ENCODE results near the gene RO60.
"Not testable (repeated sequence)": the region's sequence is repeated elsewhere in the genome, so short reads cannot be mapped to it uniquely, and the experiment has no call there.

RO60 gene

GRCh38 chr1:193059282-193060114 lies at the start of gene RO60, which contains the start of gene UCHL5:
Gene RO60, plus strand, starts transcription at chr1:193059612. Its CDS starts 9,443 bp downstream, at chr1:193069055.
Gene UCHL5, minus strand, starts transcription at chr1:193059360. Its CDS starts 100 bp downstream, at chr1:193059260.
- peak; percentile 86 to 90 for DNase-seq (ENCODE audit: low read depth in 2 of 2)

GRCh38 chr1:193011406-193011805 lies 48.0 kb upstream of the RO60 start:
- no peak for DNase-seq (ENCODE audit: low read depth in 2 of 2)

- DNase-seq (ENCODE audit: low read depth in 2 of 2), result no peak
Observed at GRCh38 chr1:193013005-193013404, 46.4 kb upstream of the RO60 start.

- no peak for DNase-seq (ENCODE audit: low read depth in 2 of 2)
Observed at GRCh38 chr1:193013707-193014106, 45.7 kb upstream of the RO60 start.

GRCh38 chr1:193014400-193014799 lies 45.0 kb upstream of the RO60 start:
- DNase-seq (ENCODE audit: low read depth in 2 of 2), result no peak

- no peak for DNase-seq (ENCODE audit: low read depth in 2 of 2)
Observed at GRCh38 chr1:193016788-193017187, 42.6 kb upstream of the RO60 start.

- peak in 1 of 2 donors; percentile 7 for DNase-seq (ENCODE audit: low read depth in 2 of 2)
Observed at GRCh38 chr1:193019442-193020026, 39.9 kb upstream of the RO60 start.

GRCh38 chr1:193025218-193025617 lies 34.2 kb upstream of the RO60 start:
- no peak for DNase-seq (ENCODE audit: low read depth in 2 of 2)

- DNase-seq (ENCODE audit: low read depth in 2 of 2), result no peak
Observed at GRCh38 chr1:193030280-193030679, 29.1 kb upstream of the RO60 start.

- no peak for DNase-seq (ENCODE audit: low read depth in 2 of 2)
Observed at GRCh38 chr1:193031431-193031830, 28.0 kb upstream of the RO60 start.

- DNase-seq (ENCODE audit: low read depth in 2 of 2), result not testable (repeated sequence)
Observed at GRCh38 chr1:193032643-193033427, 26.6 kb upstream of the RO60 start.

- no peak for DNase-seq (ENCODE audit: low read depth in 2 of 2)
Observed at GRCh38 chr1:193033610-193034009, 25.8 kb upstream of the RO60 start.

- no peak for DNase-seq (ENCODE audit: low read depth in 2 of 2)
Observed at GRCh38 chr1:193036337-193037047, 22.9 kb upstream of the RO60 start.

- no peak for DNase-seq (ENCODE audit: low read depth in 2 of 2)
Observed at GRCh38 chr1:193040011-193040410, 19.4 kb upstream of the RO60 start.

GRCh38 chr1:193042766-193043691 lies 16.4 kb upstream of the RO60 start:
- no peak for DNase-seq (ENCODE audit: low read depth in 2 of 2)

- not testable (repeated sequence) for DNase-seq (ENCODE audit: low read depth in 2 of 2)
Observed at GRCh38 chr1:193048913-193049312, 10.5 kb upstream of the RO60 start.

GRCh38 chr1:193054169-193054675 lies 5.2 kb upstream of the RO60 start:
- DNase-seq (ENCODE audit: low read depth in 2 of 2), result no peak

GRCh38 chr1:193058529-193059281 lies 707 bp upstream of the RO60 start:
- DNase-seq (ENCODE audit: low read depth in 2 of 2), result peak; percentile 32 to 48

GRCh38 chr1:193060115-193060403 lies 647 bp downstream of the RO60 start:
- DNase-seq (ENCODE audit: low read depth in 2 of 2), result no peak

GRCh38 chr1:193060406-193060805 lies 994 bp downstream of the RO60 start:
- DNase-seq (ENCODE audit: low read depth in 2 of 2), result no peak

Measured in activated CD4-positive, alpha-beta T cell treated with anti-CD3 and anti-CD28 coated beads for 24 hours (primary cell).